Uterus (tissue), 2 donors: ENCODE data around the gene FAM20B.

ENCODE experiments used
- CTCF ChIP-seq, 4 experiments: fragments of 200-600 bp in 2 of 4; fragments of 450-650 bp in 2 of 4; sonication (generic) in 2 of 4; IDR thresholded peaks; one replicate each; pipeline ENCODE4 v1.5.1; 2016 to 2019; ENCODE audit warnings: antibody characterized with exemption in 4 of 4, mild to moderate bottlenecking in 2 of 4, moderate library complexity in 1 of 4
- POLR2A ChIP-seq, 2 donors: fragments of 450-650 bp; IDR thresholded peaks; one replicate each; pipeline ENCODE4 v1.6.1; 2016; ENCODE audit warnings: antibody characterized with exemption in 2 of 2, mild to moderate bottlenecking in 1 of 2, moderate library complexity in 1 of 2

DNA sequence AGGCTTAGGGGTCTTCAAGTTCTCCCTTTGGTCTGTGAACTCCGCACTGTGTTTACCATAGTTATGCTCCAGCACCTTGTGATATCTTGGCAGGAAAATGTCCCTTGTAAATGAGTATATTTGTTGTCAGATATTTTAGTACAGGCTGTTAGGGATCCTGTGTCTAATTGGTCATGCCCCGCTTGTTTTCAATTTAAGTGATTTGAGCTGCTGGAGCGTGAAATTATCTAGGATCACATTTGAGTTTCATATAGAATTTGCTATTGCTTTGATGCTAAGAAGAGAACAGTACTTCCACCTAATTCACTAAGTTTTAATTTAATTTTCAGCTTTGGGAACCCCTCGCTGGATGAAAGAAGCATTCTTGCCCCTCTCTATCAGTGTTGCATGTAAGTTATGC lies 40.8 kb downstream of the FAM20B start:
- TF ChIP-seq CTCF (IDR thresholded peaks at IDR 0.05), result no peak
- no peak for TF ChIP-seq POLR2A (IDR thresholded peaks at IDR 0.05)
